Retinal pigment epithelial cell (primary cell): ENCODE data around the gene DOCK4.

Experiments
- DNase-seq: peaks from one replicate; pipeline ENCODE4 v3.0.0-alpha.2; 2010; ENCODE audit warnings: low read depth
- H3K4me3 ChIP-seq: 2 replicates; pipeline ENCODE4 v1.5.1; 2011; ENCODE audit warnings: mild to moderate bottlenecking, low read length, control low read depth, moderate library complexity
- TF ChIP-seq, protein P1 (sequence below): conservative IDR thresholded peaks from 2 replicates; pipeline ENCODE4 v1.5.1; 2011; ENCODE audit warnings: low read depth, low read length, control low read depth, inconsistent platforms

The DOCK4 gene

DNA sequence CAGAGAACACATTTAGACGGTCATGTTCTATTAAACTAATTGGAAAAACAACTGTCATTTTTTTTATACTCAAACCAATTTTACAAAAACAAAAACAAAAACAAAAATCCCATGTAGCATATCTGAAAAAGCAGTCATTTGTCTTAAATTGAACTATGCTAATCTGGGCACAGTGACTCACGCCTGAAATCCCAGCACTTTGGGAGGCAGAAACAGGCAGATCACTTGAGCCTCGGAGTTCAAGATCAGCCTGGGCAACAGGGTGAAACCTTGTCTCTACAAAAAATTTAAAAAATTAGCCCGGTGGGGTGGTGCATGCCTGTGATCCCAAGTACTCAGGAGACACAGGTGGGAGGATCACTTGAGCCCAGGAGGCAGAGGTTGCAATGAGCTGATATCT, 253.4 kb downstream of the DOCK4 start:
- H3K4me3 ChIP-seq: no peak overlapping the region
- TF ChIP-seq, protein P1, sequence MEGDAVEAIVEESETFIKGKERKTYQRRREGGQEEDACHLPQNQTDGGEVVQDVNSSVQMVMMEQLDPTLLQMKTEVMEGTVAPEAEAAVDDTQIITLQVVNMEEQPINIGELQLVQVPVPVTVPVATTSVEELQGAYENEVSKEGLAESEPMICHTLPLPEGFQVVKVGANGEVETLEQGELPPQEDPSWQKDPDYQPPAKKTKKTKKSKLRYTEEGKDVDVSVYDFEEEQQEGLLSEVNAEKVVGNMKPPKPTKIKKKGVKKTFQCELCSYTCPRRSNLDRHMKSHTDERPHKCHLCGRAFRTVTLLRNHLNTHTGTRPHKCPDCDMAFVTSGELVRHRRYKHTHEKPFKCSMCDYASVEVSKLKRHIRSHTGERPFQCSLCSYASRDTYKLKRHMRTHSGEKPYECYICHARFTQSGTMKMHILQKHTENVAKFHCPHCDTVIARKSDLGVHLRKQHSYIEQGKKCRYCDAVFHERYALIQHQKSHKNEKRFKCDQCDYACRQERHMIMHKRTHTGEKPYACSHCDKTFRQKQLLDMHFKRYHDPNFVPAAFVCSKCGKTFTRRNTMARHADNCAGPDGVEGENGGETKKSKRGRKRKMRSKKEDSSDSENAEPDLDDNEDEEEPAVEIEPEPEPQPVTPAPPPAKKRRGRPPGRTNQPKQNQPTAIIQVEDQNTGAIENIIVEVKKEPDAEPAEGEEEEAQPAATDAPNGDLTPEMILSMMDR: no peak
- no peak for DNase-seq

DNA sequence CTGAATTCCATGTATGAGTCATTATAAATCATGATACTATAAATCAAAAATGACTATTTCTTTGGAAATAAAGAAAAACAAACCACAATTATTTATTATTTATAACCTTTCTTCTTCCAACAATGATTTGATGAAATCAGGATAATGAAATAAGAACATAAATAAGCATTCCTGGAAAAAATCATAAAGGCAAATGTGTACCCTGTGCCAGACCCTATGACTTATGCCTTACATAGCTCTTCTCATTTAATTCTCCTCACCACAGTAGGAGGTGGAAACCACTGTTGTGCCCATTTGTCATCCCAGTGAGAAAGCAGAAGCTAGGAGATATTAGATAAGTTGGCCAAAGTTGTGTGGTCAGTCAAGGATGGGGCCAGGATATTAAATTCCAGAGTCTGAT, 255.1 kb downstream of the DOCK4 start:
- no peak for DNase-seq
- TF ChIP-seq, protein P1: no peak
- no peak overlapping the region for H3K4me3 ChIP-seq

GRCh38 chr7:111942450-111943081, 263.6 kb downstream of the DOCK4 start:
- DNase-seq: no peak
- TF ChIP-seq, protein P1: no peak
- H3K4me3 ChIP-seq: no peak overlapping the region

- no peak overlapping the region for H3K4me3 ChIP-seq
- DNase-seq: no peak
- TF ChIP-seq, protein P1: no peak
Observed at GRCh38 chr7:111937163-111937562, 269.0 kb downstream of the DOCK4 start.

DNA sequence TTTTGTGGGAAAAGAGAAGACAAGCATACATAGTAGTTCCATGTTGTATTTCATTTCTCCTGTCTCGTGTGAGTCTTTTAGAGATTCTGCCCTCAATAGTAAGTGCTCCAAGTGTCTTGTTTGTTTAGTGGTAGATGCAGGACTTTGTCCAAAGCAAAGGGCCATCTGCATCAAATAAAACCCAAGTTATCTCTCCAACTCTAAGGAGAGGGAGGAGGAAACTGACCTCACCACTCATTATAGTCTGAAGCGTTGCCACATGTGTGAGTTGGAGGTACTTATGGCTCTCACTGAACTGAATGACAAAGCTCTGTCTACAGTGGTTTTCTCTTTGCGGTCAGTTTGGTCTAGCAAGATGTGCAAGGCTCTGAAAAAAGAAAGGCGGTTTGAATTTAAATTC, 272.6 kb downstream of the DOCK4 start:
- no peak for DNase-seq
- TF ChIP-seq, protein P1: no peak
- no peak overlapping the region for H3K4me3 ChIP-seq

GRCh38 chr7:111931958-111932357, 274.2 kb downstream of the DOCK4 start:
- H3K4me3 ChIP-seq: no peak overlapping the region
- DNase-seq: no peak
- TF ChIP-seq, protein P1: no peak

GRCh38 chr7:111931016-111931517, 275.1 kb downstream of the DOCK4 start:
- H3K4me3 ChIP-seq: no peak overlapping the region
- peak; percentile 10 for DNase-seq
- TF ChIP-seq, protein P1: no peak
